Right lobe of liver (tissue), 6 donors: ENCODE data around the gene SRI. TPM values are rescaled to one million over a fixed set of nuclear protein-coding genes. Genes with fewer than 3 reads are reported as not detected.
A peak's percentile ranks its signal among the peaks of the same experiment; 100 is the strongest.

Source experiments
- ATAC-seq, 4 donors: fragments of 200-7000 bp; cut with Tn5 transposase; one replicate each; pipeline ENCODE4 v1.9.1; 2020; ENCODE audit warnings: mild to moderate bottlenecking in 4 of 4, moderate library complexity in 4 of 4
- DNase-seq, 3 donors: peaks; one replicate each; pipeline ENCODE4 v3.0.0-alpha.2; 2020
- H3K27ac ChIP-seq, 3 donors: fragments of 200-600 bp; one replicate each; pipeline ENCODE4 v1.8.0; 2022
- H3K27me3 ChIP-seq, 2 donors: fragments of 200-600 bp; one replicate each; pipeline ENCODE4 v1.8.0; 2022
- H3K36me3 ChIP-seq, 4 donors: fragments of 200-600 bp; sonication (generic) in 1 of 4; one replicate each; pipeline versions ENCODE4 v1.5.1 to v1.8.0; 2017 to 2022; ENCODE audit warnings: control low read depth in 1 of 4
- H3K4me1 ChIP-seq, 4 donors: fragments of 200-600 bp; sonication (generic) in 1 of 4; one replicate each; pipeline versions ENCODE4 v1.5.1 to v1.8.0; 2017 to 2022; ENCODE audit warnings: control low read depth in 1 of 4
- H3K4me3 ChIP-seq, 3 donors: fragments of 200-600 bp; one replicate each; pipeline ENCODE4 v1.8.0; 2022
- H3K9me3 ChIP-seq, 4 donors: fragments of 200-600 bp; sonication (generic) in 1 of 4; one replicate each; pipeline versions ENCODE4 v1.5.1 to v1.8.0; 2017 to 2022; ENCODE audit warnings: control low read depth in 1 of 4
- CTCF ChIP-seq, 4 donors: fragments of 200-600 bp in 3 of 4; fragments of 450-650 bp in 1 of 4; IDR thresholded peaks; one replicate each; pipeline versions ENCODE4 v1.5.1 to v1.8.0; 2016 to 2022; ENCODE audit warnings: antibody characterized with exemption in 4 of 4, mild to moderate bottlenecking in 2 of 4
- POLR2A ChIP-seq: fragments of 450-650 bp; IDR thresholded peaks from one replicate; pipeline ENCODE4 v1.6.1; 2017; ENCODE audit warnings: antibody characterized with exemption, mild to moderate bottlenecking
- WGBS: methylation state at CpG from one replicate; pipeline ENCODE4 v1.1.6; 2018; ENCODE audit warnings: low coverage, low lambda C conversion rate; ENCODE audit not compliant: insufficient coverage; ENCODE audit errors: missing lambda C conversion rate; 5-methylcytosine and 5-hydroxymethylcytosine counted together
- intact Hi-C, 2 donors: fragments of 100-400 bp; cut with DNase I; formaldehyde crosslinking; loops; one replicate each; pipeline versions ENCODE4 v1.11.2 to v1.14.1; 2022
- total RNA-seq, 6 experiments: library from RNA; depleted of rRNA in 2 of 6; stranded (reverse); fragments of >200 nt in 2 of 6; fragmentation: NEBNext Ultra II Directional in 3 of 6; extraction: Animal tissue kit (Norgen Biotek cat#: 25700) in 3 of 6; gene quantifications; one replicate each; pipeline versions ENCODE4 v1.1.0 to v1.2.4, GENCODE V29; 2016 to 2023
- donor health status: DM: no; HTN: yes; CAD: no.
- donor health status: DM: no; HTN: no; CAD: no.
- donor health status: DM: no; HTN: no; CAD: no.
- donor health status: DM: no; HTN: yes; CAD: no.
- donor health status: DM: no; HTN: yes; CAD: no.

SRI gene
- total RNA-seq, 6 experiments from 2014 or later: 12.5 to 41.3 (median 23.3) TPM

- 94% methylated on average over 4 of the region's 4 CpGs for WGBS
- peaks cover 0 to 15% (median 5%) of the 10 kb centered on the region in 4 donors for H3K4me1 ChIP-seq
- DNase-seq (no peak), ATAC-seq (no peak)
- intact Hi-C loops: no loop called here
- no peak for TF ChIP-seq POLR2A
- H3K4me3 ChIP-seq: no peak overlapping the region
- no peaks in the 10 kb centered on the region for H3K27me3 ChIP-seq
- no peaks in the 10 kb centered on the region for H3K9me3 ChIP-seq
- H3K36me3 ChIP-seq: no peaks in the 10 kb centered on the region
- no peak overlapping the region for H3K27ac ChIP-seq
Measured at GRCh38 chr7:88229302-88229995, 9.6 kb upstream of the SRI start.

GRCh38 chr7:88226886-88227516 lies 7.2 kb upstream of the SRI start:
- peak; percentile 77 to 89 (median 87) for DNase-seq
- Histone ChIP-seq H3K4me1 (peaks cover 0 to 15% (median 5%) of the 10 kb centered on the region in 4 donors), H3K27me3 (no peaks in the 10 kb centered on the region), H3K36me3 (no peaks in the 10 kb centered on the region), H3K9me3 (no peaks in the 10 kb centered on the region), H3K4me3 (no peak overlapping the region), H3K27ac (peak overlapping the region in 2 of 3 donors; percentile 48 to 56)
- TF ChIP-seq CTCF (IDR thresholded peaks at IDR 0.05): no peak
- WGBS: 16% methylated on average over 4 of the region's 6 CpGs
- intact Hi-C loops: no loop called here
- peak; percentile 87 to 94 (median 90) for ATAC-seq

- no peak overlapping the region for H3K4me3 ChIP-seq
- no peaks in the 10 kb centered on the region for H3K9me3 ChIP-seq
- DNase-seq (no peak), ATAC-seq (peak; percentile 76 to 86 (median 79))
- peaks cover 0 to 15% (median 5%) of the 10 kb centered on the region in 4 donors for H3K4me1 ChIP-seq
- H3K27me3 ChIP-seq: no peaks in the 10 kb centered on the region
- H3K27ac ChIP-seq: peak overlapping the region in 1 of 3 donors; percentile 5
- 33% methylated on average over 4 of the region's 4 CpGs for WGBS
- TF ChIP-seq POLR2A (no peak), CTCF (IDR thresholded peaks at IDR 0.05) (no peak)
- intact Hi-C loops: no loop called here
- H3K36me3 ChIP-seq: no peaks in the 10 kb centered on the region
Measured at GRCh38 chr7:88226201-88226600, 6.4 kb upstream of the SRI start.

- 60% methylated on average over 1 of the region's 2 CpGs for WGBS
- H3K27me3 ChIP-seq: no peaks in the 10 kb centered on the region
- H3K4me3 ChIP-seq: no peak overlapping the region
- no peak for ATAC-seq
- intact Hi-C loops: no loop called here
- no peak for TF ChIP-seq CTCF (IDR thresholded peaks at IDR 0.05)
- H3K36me3 ChIP-seq: no peaks in the 10 kb centered on the region
- no peak for DNase-seq
- no peaks in the 10 kb centered on the region for H3K9me3 ChIP-seq
- peaks cover 0 to 15% (median 6%) of the 10 kb centered on the region in 4 donors for H3K4me1 ChIP-seq
- no peak overlapping the region for H3K27ac ChIP-seq
Measured at GRCh38 chr7:88224601-88225275, 4.9 kb upstream of the SRI start.

- WGBS: 97% methylated on average over 2 of the region's 2 CpGs
Measured at GRCh38 chr7:88223265-88223664, 3.4 kb upstream of the SRI start.

More at GRCh38 chr7:88223265-88223664, 3.4 kb upstream of the SRI start:
- DNase-seq (no peak), ATAC-seq (no peak)
- no peak for TF ChIP-seq CTCF (IDR thresholded peaks at IDR 0.05)
- Histone ChIP-seq H3K36me3 (no peaks in the 10 kb centered on the region), H3K9me3 (no peaks in the 10 kb centered on the region), H3K4me1 (peaks cover 0 to 23% (median 10%) of the 10 kb centered on the region in 4 donors), H3K4me3 (no peak overlapping the region), H3K27me3 (no peaks in the 10 kb centered on the region), H3K27ac (no peak overlapping the region)
- intact Hi-C loops: no loop called here
